GM18498 (cell line): ENCODE measurements around the gene DDX46.
A peak's percentile ranks its signal among the peaks of the same experiment; 100 is the strongest.
"Not testable (repeated sequence)": the region's sequence is repeated elsewhere in the genome, so short reads cannot be mapped to it uniquely, and the experiment has no call there.

Experiments used
- ATAC-seq: cut with Tn5 transposase; IDR thresholded peaks from one replicate; pipeline ENCODE4 v1.9.1; 2021; ENCODE audit warnings: mild to moderate bottlenecking, moderate library complexity; ENCODE audit not compliant: unreplicated experiment

The DDX46 gene

GRCh38 chr5:134758504-134759341, at the start of gene DDX46:
TSS of gene DDX46 (plus strand) at chr5:134758779. CDS start at chr5:134758939, 160 bp downstream.
- ATAC-seq: peak; percentile 98

GRCh38 chr5:134714120-134714519, 44.5 kb upstream of the DDX46 start:
- no peak for ATAC-seq

- ATAC-seq: no peak
These were observed 44.0 kb upstream of the DDX46 start for GRCh38 chr5:134714541-134714940.

GRCh38 chr5:134715466-134715865, 43.1 kb upstream of the DDX46 start:
- ATAC-seq: not testable (repeated sequence)

GRCh38 chr5:134724872-134725271, 33.7 kb upstream of the DDX46 start:
- no peak for ATAC-seq

GRCh38 chr5:134732819-134733218, 25.8 kb upstream of the DDX46 start:
- ATAC-seq: no peak

GRCh38 chr5:134735243-134735642, 23.3 kb upstream of the DDX46 start:
- no peak for ATAC-seq

GRCh38 chr5:134736173-134736812, 22.3 kb upstream of the DDX46 start:
- ATAC-seq: no peak

GRCh38 chr5:134738133-134738962, 20.2 kb upstream of the DDX46 start, which contains the start of gene CAMLG:
TSS of gene CAMLG (plus strand) at chr5:134738548. CDS start at chr5:134738621, 73 bp downstream.
- ATAC-seq: peak; percentile 97

- ATAC-seq: peak; percentile 16
These were observed 19.5 kb upstream of the DDX46 start for GRCh38 chr5:134738963-134739661.

- no peak for ATAC-seq
These were observed 17.5 kb upstream of the DDX46 start for GRCh38 chr5:134741052-134741451.

GRCh38 chr5:134742134-134742533, 16.4 kb upstream of the DDX46 start:
- no peak for ATAC-seq

GRCh38 chr5:134749415-134749814, 9.2 kb upstream of the DDX46 start:
- no peak for ATAC-seq

- ATAC-seq: no peak
These were observed 439 bp upstream of the DDX46 start for GRCh38 chr5:134758176-134758503.

GRCh38 chr5:134767528-134768291, 9.1 kb downstream of the DDX46 start:
- not testable (repeated sequence) for ATAC-seq

- no peak for ATAC-seq
These were observed 10.6 kb downstream of the DDX46 start for GRCh38 chr5:134769206-134769605.

- ATAC-seq: no peak
These were observed 14.0 kb downstream of the DDX46 start for GRCh38 chr5:134772461-134773125.

GRCh38 chr5:134777366-134777765, 18.8 kb downstream of the DDX46 start:
- ATAC-seq: no peak

- ATAC-seq: no peak
These were observed 25.8 kb downstream of the DDX46 start for GRCh38 chr5:134784241-134784920.
